GM19238 (cell line): ENCODE results near the gene SPSB1.

Experiments
- DNase-seq: peaks from one replicate; pipeline ENCODE4 v3.0.0; 2011; ENCODE audit warnings: low spot score; ENCODE audit not compliant: insufficient read length

The SPSB1 gene

DNA sequence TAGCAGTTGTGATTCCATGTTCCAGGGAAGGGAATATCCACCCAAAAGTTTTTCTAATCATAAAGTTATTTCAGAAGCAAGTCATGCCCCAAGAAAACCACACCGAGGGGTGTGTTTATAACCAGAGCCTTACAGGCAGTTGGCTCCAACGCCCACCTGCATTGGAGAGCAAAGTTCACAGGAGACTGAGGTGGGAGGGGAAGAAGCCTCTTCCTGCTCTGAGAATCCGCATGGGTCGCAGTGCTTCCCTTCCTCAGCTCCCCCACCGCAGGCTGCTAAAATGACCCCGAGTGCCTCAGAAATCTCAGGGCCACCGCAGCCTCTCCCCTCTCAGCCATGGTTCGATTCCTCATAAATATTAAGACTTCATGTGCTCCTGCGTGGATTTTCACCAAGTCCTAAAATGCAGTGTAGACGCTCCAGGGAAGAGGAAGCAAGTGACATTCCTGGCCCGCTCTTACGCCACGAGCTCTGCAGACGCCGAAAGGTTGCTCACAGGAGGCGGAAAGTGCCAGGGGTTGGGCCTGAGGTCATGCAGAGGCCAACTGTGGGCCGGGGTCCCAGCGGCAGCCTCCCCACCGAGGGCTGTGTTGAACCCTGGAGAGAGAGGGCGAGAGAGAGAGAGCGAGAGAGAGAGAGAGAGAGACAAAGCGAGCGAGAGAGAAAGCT, 13.4 kb upstream of the SPSB1 start:
- DNase-seq = no peak

DNA sequence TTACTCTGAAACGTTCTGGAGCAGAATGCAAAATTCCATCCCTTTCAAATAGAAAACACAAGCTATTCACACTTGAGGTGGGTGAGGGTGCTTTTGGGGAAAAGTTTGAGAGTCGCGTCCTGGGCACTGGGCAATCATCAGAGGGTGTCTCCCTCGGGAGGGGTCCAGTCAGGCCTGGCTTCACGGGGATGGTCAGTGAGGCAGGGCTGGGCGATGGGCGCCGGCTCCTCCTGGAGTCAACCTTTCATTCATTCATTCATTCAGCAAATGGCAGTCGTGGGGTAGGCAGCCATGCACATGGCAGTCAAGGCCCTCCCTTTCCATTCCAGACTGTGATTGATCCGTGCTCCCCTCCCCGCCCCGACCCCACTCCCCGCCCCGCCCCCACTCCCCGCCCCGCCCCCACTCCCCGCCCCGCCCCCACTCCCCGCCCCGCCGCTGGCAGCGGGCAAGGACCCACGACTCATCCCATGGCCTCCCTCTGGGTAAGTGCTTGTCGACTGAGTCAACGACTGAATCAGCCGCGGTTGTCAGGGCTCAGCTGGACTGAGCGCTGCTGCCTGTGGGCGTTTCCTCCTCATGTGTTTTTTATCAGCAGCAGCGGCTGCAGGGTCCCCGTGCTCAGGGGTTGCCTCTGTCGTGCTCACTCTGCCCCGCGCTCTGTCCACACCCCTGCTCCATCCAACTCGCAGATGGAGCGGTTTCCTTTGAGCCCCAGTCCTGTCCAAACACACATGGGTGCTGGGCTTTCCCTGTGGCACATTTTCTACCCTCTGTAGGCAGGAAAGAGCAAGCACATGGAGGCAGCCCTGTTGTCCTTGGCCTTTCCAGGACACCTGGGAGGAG, 12.5 kb upstream of the SPSB1 start:
- DNase-seq = no peak

DNA sequence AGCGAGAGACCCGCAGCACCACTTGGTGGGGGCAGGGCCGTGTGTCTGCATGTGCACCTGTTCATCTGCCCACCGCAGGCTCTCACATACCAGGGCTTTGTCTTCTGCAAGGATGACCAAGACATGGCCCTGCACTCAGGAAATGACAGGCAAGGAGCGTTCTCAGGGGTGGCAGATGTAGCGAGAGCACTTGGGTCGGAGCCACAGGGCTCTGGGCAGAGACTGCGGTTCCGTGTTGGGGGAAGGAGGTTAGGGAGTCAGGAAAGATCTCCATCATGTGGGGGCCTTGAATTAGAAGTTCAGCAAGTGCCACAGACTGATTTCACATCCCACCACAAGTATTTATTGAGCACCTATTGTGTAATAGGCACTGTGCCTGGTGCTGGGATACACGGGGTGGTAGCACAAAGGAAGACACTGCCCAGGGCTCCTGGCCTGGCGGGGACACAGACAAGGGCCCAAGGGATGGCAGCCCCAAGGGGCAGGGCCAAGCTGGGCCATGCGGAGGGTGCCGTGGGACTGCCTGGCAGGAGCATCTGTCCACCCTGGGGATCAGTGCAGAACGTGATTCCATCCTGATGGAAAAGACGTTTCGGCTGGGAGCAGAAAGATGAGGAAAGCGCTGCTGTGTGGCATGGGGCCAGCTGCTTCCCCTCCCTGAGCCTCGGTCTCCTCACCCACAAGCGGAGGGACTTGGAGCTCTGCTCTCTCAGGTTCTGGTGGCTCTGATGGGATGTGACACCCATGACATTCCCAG, 11.4 kb upstream of the SPSB1 start:
- DNase-seq = no peak

DNA sequence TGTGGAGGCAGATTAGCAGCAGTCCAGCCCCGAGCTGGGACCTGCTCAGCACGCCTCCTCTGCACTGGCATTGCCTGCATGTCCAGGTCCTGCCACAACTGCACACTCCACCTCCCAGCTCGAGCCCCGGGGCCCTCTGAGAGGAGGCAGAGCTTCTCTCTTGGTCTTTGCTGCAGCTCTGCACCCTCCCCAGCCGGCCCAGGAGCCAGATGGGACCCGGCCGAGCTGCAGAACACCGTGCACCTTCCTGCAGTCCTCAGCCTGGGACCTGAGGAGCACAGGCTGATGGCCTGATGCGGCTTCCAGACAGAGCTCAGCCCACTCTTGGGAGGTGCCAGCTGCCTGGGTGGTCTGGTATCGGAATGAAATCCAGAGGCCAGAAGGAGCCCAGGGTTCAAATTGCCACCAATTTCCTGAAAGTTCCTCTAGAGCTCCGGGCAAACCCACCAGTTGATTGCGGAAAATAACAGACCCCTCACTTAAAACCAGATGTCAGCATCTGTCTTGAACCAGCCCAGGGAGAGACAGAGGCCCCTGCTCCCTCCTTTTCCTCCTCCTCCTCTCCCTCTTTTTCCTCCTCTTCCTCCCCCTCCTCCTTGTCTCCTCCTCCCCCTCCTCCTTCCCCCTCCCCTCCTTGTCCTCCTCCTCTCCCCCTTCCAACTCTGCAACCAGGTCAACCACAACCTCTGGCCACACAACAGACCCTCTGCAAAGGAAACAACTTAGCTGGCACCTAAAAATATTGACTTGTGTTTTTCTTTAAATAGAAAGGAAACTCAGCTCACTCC, 10.6 kb upstream of the SPSB1 start:
- no peak for DNase-seq

DNA sequence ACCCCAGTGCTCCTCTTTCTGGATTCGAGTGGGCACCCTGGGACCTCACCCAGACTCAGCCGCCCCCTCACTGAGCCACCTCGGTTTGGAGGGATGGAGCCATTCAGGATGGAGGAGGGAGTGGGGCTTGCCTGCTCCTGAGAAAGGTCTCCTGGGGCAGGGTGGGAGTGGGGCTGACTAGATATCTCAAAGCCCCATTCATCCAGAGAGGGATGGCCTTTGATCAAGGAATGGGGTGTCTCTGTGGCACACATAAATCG, 10.1 kb upstream of the SPSB1 start:
- DNase-seq = no peak

DNA sequence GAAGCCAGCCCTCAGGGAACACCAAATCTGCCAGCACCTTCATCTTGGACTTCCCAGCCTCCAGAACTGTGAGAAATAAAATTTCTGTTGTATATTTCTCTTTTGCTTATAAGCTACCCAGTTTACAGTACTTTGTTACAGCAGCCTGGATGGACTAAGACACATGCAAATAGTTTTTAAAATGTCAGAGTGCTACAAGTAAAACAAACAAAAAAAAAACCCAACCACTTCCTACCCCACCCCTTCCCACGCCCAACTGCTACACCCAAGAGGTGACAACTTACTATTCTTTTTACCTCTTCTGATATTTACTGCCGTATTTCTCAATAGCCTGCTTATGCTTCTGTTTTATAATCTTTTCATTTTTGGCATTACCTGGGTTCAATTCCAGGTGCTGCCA, 8.6 kb upstream of the SPSB1 start:
- DNase-seq = no peak

DNA sequence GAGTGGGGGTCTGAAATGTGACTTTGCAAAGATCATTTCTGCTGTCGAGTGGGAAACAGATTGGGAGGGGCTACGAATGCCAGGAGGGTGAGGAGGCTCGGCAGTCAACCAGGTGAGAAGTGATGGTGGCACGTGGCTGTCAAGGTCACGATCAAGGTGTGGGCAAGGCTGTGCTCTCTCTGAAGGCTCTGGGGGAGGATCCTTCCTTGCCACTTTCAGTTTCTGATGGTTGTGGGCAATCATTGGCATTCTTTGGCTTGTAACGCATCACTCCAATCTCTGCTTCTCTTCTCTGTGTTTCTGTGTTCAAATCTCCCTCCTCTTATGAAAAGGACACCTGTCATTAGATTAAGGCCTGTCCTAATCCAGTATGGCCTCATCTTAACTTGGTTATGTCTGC, 6.1 kb upstream of the SPSB1 start:
- no peak for DNase-seq

DNA sequence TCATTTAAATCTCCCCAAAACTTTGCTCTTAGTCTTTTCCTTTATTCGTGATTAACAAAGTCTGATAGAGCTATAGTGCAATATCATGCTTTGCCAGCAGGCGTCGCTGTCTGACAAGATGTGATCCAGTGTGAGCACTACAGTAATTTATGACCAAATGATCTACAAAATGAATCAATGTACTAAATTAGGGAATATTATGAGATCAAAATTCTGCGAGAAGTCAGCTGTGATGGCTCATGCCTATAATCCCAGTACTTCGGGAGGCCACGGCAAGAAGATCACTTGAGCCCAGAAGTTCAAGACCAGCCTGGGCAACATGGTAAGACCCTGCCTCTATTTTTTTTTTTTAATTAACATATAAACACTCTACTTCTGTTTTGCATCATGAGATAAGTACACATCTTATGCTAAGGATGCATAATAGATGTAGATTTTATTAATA, 3.6 kb upstream of the SPSB1 start:
- DNase-seq = no peak

DNA sequence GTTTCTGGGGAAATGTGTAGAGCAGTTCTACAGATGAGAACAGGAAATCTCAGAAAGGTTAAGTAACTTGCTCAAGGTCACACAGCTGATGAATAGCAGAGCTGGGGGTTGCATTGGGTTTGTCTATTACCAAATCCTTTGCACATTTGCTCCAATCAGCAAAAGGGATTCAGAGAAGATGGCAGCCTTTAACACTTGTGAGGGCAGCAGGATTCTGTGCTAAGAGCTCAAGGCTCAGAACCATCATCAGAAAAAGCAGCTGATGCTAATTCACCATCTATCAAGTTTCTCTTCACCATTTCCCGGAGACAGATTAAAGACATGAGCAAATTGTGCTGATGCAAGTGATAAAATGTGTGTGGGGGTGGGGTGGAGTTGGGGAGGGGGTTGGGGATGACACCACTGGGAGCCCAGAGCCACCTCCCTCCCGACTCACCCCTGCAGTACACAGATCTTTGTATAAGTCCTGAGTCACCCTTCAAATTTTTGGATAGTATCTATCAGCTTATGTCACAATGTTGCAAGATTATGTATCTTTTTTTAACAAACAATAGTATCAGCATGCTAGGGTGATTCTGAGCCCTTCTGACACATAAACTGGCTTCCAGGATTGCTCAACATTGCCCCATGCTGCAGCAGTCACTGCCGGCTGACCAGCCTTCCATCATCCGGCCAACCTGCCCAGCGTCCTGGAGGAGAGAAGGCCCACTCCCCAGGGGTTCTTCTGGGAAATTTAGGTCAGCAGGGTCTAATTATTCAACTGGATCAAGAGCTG, 2.8 kb upstream of the SPSB1 start:
- no peak for DNase-seq

DNA sequence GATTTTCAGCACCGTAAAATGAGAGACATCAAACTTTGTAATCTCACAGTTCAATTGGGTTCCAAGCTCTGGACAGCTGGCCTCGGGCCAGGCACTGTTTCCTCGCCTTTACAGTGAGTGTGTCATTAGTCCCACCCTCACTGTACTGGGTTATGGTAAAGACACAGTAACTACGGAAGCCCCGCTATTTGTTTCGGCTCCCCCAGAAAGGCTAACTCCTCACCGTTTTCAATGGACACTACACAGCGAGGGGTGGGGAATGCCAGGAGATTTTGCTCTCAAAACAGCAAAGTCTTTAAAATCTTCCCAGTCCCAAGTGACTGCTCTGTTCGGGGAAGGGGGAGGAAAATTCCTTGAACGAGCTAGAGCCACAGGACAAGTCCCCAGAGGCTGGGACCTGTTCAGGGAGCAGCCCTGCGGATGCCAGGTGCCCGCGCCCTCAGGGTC, 757 bp upstream of the SPSB1 start:
- no peak for DNase-seq

DNA sequence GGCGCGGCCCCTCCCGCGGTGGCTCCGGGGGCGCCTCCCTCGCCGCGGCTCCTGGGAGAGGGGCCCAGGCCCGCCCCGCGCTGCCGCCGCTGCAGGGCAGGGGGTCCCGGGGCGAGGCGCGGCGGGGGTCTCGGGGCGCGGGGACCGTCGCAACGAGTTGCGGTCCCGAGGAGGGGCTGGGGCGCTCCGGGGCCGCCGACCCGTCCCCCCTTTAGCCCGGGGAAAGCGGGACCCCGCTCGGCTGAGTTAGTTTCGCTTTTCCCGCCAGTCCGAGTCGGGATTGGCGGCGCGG, 493 bp downstream of the SPSB1 start:
- no peak for DNase-seq

DNA sequence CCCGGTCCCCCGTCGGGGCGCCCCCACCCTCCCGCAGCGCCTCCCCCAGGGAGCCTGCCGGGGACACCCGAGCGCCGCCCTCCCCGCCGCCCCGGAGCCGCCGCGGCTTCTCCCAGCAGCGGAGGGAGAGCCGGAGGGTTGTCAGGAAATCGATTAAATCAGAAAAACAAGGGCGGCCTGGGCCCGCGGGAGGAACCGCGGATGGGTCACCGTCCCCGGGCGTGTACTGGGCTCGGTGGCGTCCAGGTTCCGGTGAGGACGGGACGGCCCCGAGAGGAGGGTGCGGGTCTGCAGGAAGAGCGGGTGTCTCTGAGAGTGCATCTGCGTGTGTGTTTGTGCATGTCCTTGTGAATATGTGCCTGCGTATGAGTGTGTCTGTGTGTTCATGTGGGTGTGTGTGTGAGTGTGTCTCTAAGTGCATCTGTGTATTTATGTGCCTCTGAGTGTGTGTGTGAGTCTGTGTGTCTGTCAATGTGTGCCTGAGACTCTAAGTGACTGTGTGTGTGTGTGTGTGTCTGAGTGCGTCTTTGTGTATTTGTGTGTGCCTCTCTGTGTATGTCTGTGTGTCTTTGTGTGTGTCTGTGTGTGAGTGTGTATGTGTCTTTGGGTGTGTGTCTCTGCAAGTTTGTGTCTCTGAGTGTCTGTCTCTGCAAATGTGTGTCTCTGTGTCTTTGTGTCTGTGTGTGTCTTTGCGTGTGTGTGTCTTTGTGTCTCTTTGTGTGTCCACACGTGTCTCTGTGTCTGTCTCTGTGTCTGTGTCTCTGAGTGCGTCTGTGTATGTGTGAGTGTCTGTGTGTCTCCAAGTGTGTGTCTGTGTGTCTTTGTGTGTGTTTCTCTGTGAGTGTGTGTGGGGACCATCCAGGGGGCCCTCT, 1.1 kb downstream of the SPSB1 start:
- no peak for DNase-seq

DNA sequence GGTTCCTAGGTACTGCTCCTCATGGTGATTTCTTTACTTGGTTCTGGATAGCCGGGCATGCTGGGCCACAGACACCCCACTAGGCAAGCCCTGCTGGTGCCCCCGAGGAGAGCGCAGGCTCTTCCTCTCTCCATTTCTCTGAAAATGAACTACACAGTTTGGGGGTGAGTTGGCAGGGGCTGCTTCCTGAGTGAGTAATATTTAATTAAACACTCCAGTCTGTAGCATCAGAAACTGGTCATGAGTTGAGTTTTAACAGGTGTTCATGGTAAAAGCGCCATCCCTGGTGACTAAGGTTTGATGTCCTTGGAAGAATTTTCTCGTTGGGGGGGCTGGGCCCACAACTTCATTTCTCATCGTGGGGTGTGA, 1.7 kb downstream of the SPSB1 start:
- DNase-seq = no peak

DNA sequence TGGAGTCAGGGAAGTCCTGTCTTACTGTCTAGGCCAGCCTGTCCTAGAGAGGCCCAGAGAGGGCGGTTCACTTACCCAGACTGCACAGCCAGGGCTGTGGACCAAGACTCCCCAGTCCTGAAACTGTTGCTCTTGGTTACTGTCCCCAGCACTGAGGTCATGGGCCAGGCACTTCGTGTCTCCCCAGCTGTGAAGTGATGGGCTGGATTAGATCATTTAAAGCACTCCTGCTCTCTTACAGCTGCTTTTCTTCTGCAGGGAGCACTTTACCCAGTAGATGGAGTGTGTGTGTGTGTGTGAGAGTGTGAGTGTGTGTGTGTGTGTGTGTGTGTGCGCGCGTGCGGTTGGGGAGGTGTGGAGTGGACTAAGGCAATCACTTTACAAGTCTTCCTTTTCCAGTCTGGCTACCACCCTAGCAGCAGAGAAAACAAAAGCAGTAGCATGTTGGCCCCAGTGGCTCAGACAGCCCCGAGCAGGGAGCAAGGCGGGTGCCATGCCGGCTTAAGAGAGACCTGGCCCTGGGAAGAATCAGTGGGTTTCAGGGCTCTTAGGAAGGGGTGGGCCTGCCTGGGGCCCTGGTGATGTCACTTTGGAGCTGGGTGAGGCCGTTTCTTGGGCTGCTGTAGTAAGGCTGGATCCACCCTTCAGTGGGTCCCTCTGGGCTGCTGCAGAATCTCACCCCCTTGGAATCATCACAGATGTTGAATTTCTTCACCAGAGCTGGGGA, 2.4 kb downstream of the SPSB1 start:
- no peak for DNase-seq

DNA sequence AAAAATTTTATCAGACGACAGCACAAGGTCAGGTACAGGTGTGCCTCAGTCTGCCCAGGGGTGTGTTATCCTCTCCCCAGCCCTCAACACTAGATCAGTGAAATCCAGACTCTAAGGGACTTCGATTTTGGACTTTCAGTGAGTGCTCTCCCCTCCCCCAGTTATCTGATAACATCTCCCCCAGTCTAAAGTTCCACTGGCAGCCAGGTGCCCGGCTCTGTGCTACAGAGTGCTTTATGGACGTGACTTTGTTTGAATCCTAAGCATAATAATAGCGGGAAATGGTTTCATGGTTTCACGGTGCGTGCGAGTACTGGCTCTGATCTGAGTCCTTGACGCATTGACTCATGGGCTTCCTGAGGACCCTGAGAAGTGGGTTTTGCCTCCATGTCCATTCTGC, 3.2 kb downstream of the SPSB1 start:
- DNase-seq = no peak

DNA sequence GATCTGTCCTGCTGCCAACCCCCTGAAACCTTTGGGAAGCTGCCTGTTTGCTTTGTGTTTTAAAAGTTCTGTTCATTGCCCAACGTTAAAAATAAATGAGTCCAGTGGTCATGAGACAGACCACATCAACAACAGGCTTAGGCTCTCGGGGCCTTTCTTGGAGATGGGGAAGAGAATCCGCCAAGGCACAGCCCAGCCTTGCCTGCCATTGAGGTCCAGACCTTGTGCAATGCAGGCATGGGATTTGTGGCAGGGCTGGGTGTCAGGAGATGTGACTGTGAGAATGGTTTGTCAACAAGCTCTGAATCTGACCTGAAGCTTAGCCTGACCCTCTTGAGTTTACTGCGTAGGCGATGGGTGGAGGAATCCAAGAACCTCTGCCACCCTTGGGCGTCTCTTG, 4.2 kb downstream of the SPSB1 start:
- no peak for DNase-seq

DNA sequence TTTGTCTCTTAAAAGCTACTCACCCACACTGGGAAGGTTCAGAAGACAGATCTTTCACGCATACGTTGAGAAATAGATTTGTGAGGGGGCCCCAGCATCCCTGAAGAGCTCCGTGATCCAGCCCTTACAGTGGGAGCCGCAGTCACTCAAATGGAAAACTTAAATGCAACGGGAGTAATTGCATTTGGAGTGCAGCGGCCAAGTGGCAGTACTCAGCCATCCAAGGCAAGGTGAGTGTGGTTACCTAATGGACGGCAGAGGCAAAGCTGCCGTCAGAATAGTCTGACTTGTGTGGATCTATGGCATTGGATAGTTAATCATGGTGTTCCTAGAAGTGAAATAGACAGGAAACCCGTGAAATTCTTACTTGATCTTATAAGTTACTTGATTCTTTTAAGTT, 5.1 kb downstream of the SPSB1 start:
- DNase-seq = no peak

DNA sequence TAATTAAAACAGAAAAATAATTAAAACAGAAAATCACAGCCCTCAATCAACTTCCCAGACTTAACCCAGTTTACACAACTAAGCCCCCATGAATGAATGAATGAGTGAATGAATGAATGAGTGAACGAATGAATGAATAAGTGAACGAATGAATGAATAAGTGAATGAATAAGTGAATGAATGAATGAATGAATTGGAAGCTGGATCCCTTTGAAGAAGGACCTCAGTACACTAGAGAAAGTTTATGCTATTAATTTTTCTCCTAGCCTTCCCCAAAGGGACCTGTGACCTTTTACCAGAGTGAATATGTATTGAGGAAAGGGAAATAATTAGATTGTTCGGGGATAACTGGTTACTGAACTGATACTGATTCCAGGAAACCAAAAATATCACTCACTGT, 5.6 kb downstream of the SPSB1 start:
- no peak for DNase-seq
